ENCODE data around the gene FGD3. TPM values are rescaled to one million over a fixed set of nuclear protein-coding genes. Genes with fewer than 3 reads are reported as not detected.

Gene FGD3
- total RNA-seq, 3 donors from 2014 or later (not counting 1 experiment from before 2014, with no cell fraction given): 133 to 204 (median 193) TPM

DNA sequence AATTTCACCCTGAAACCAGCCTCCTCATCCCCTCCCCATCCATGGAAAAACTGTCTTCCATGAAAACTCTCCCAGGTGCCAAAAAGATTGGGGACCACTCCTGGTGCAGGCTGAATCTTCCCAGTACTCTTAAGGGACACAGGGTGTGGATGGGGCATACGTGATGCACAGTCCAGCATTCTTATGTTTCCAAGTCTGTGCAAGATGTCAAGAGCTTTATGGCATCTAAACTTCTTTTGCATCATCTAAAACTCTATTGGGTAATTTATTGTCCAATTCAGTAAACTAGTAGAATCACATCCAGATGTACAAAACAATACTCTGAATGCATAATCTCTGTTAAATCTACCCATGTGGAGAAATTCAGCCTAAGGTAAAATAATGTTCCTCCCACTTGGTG is 9.3 kb upstream of the FGD3 start:
- Mint-ChIP-seq H3K27ac (no peak overlapping the region), H3K27me3 (ENCODE audit: low read depth in 2 of 2) (peaks cover 25 to 50% of the 10 kb centered on the region in 2 donors), H3K4me1 (no peaks in the 10 kb centered on the region), H3K36me3 (no peaks in the 10 kb centered on the region), H3K9me3 (no peaks in the 10 kb centered on the region), H3K4me3 (no peak overlapping the region)
- intact Hi-C loops (cut with micrococcal nuclease): no loop called here
- H3K9me3 ChIP-seq (ENCODE audit: control insufficient read depth, insufficient read depth, low read length): no peaks in the 10 kb centered on the region
- DNase-seq: no peak
- TF ChIP-seq CTCF (IDR thresholded peaks at IDR 0.05): no peak
- no peak overlapping the region for H3K4me3 ChIP-seq (ENCODE audit: low read length)
- no peaks in the 10 kb centered on the region for H3K27me3 ChIP-seq (ENCODE audit: control insufficient read depth, insufficient read depth, low read length)
- WGBS (ENCODE audit: insufficient coverage): 83% methylated on average over 1 of the region's 1 CpG
- no peak overlapping the region for H3K27ac ChIP-seq (ENCODE audit: low read length)
- H3K4me1 ChIP-seq (ENCODE audit: control insufficient read depth, insufficient read depth, low read length): no peaks in the 10 kb centered on the region
- ATAC-seq: no peak
- H3K36me3 ChIP-seq (ENCODE audit: control insufficient read depth, insufficient read depth, low read length): no peaks in the 10 kb centered on the region

DNA sequence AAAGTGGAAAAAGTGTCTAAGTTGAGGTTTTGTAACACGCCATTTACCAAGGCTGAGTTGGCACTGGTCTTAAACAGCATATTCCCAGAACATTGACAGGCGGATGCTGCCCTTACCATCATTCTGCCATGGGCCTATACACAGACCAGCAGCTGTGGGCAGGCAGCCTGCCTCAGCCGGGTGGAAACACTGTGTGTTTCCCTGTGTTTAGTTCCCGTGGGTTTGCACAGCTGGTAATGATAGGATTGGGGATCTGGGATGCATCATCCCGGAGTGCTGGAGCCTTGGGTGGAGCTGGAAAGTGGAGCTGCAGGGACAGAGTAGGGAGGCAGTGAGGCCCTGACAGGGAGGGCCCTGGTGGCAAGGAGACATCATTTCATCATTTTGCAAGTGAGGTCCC is 5.5 kb upstream of the FGD3 start:
- intact Hi-C loops (cut with micrococcal nuclease): no loop called here

GRCh38 chr9:92942688-92943616 is 4.4 kb upstream of the FGD3 start:
- intact Hi-C loops (cut with micrococcal nuclease): no loop called here
- H3K9me3 ChIP-seq (ENCODE audit: control insufficient read depth, insufficient read depth, low read length): peaks cover 14% of the 10 kb centered on the region
- 90% methylated on average over 9 of the region's 10 CpGs for WGBS (ENCODE audit: insufficient coverage)
- H3K4me3 ChIP-seq (ENCODE audit: low read length): no peak overlapping the region
- Mint-ChIP-seq H3K4me1 (peaks cover 11 to 16% of the 10 kb centered on the region in 2 donors), H3K27me3 (ENCODE audit: low read depth in 2 of 2) (peaks cover 18 to 31% of the 10 kb centered on the region in 2 donors), H3K4me3 (no peak overlapping the region), H3K27ac (no peak overlapping the region), H3K36me3 (no peaks in the 10 kb centered on the region), H3K9me3 (peaks cover 0 to 2% of the 10 kb centered on the region in 2 donors)
- H3K4me1 ChIP-seq (ENCODE audit: control insufficient read depth, insufficient read depth, low read length): peaks cover 20% of the 10 kb centered on the region
- DNase-seq (no peak), ATAC-seq (no peak)
- peaks cover 7% of the 10 kb centered on the region for H3K27me3 ChIP-seq (ENCODE audit: control insufficient read depth, insufficient read depth, low read length)
- H3K27ac ChIP-seq (ENCODE audit: low read length): no peak overlapping the region
- TF ChIP-seq CTCF (IDR thresholded peaks at IDR 0.05): no peak
- no peaks in the 10 kb centered on the region for H3K36me3 ChIP-seq (ENCODE audit: control insufficient read depth, insufficient read depth, low read length)

More for the DNA sequence above, 5.5 kb upstream of the FGD3 start:
- DNase-seq: no peak
- H3K4me3 ChIP-seq (ENCODE audit: low read length): no peak overlapping the region
- no peaks in the 10 kb centered on the region for H3K27me3 ChIP-seq (ENCODE audit: control insufficient read depth, insufficient read depth, low read length)
- no peak for TF ChIP-seq CTCF (IDR thresholded peaks at IDR 0.05)
- Mint-ChIP-seq H3K4me1 (peaks cover 5% of the 10 kb centered on the region in 2 donors), H3K4me3 (no peak overlapping the region), H3K27me3 (ENCODE audit: low read depth in 2 of 2) (peaks cover 23 to 37% of the 10 kb centered on the region in 2 donors), H3K36me3 (no peaks in the 10 kb centered on the region), H3K27ac (no peak overlapping the region), H3K9me3 (peaks cover 0 to 2% of the 10 kb centered on the region in 2 donors)
- H3K9me3 ChIP-seq (ENCODE audit: control insufficient read depth, insufficient read depth, low read length): peaks cover 14% of the 10 kb centered on the region
- no peak overlapping the region for H3K27ac ChIP-seq (ENCODE audit: low read length)
- no peak for ATAC-seq
- no peaks in the 10 kb centered on the region for H3K36me3 ChIP-seq (ENCODE audit: control insufficient read depth, insufficient read depth, low read length)
- peaks cover 9% of the 10 kb centered on the region for H3K4me1 ChIP-seq (ENCODE audit: control insufficient read depth, insufficient read depth, low read length)
- WGBS (ENCODE audit: insufficient coverage): 92% methylated on average over 5 of the region's 5 CpGs

All from natural killer cell (primary cell).